ENCODE data around the gene PRKAG1.

DNA sequence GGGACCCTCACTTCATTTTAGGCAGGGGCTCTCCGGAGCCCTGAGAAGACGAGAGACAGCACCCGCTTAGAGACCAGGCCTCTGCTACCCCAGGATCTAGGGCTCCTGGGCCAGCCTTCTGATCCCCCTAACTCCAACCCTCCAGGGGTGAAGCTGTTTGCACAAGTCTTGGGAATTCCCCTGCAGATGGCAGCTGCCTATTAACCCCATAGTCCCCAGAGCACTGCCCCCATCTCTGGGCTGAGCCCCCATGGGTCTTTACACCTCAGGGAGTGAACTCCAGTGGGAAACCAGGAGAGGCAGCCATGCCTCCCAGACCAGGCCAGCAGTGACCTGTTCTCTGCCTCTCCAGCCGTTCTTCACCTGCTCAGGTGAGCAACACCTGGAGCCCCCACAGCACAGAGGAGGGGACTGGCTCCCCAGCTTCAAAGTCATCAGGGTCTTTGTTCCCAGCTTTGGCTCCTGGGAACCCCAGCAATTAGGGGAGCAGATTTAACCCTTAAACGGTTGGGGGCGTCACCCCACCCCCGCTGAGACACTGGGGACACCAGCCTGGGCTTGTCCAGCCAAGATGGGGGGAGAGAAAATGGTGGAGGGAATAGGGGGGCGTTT lies 49.3 kb downstream of the PRKAG1 start:
- TF ChIP-seq CTCF (IDR thresholded peaks at IDR 0.05) (no peak), POLR2A (IDR thresholded peaks at IDR 0.05) (no peak)

Measured in vagina (tissue), 2 donors.